T follicular helper cell (primary cell): ENCODE results near the gene NEDD4.
"Not testable (repeated sequence)": the region's sequence is repeated elsewhere in the genome, so short reads cannot be mapped to it uniquely, and the experiment has no call there.

Source experiments
- DNase-seq: peaks from one replicate; pipeline ENCODE4 v3.0.0-alpha.2; 2020; ENCODE audit warnings: low read depth

Gene NEDD4

DNA sequence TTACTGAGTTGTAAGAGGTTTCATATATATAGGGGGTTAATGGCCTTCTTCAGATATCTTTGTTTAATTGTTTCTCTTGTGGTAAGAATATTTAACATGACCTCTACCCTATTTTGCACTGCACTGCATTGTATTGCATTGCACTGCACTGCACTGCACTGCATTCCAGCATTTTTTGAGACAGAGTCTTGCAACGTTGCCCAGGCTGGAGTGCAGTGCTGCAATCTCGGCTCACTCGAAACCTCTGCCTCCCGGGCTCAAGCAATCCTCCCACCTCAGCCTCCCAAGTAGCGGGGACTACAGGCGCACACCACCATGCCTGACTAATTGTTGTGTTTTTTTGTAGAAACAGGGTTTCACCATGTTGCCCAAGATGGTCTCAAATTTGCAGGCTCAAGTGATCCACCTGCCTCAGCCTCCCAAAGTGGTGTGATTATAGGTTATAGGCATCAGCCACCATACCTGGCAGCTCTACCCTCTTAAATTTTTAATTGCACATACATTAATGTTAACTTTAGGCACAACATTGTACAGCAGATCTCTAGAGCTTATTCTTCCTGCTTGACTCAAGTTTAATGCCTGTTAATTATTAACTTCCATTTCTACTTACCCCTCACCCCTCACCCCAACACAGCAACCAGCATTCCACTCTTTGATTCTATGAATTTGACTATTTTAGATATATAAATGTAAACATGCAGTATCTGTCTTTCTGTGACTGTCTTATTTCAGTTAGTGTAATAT lies 38.4 kb downstream of the NEDD4 start:
- no peak for DNase-seq

DNA sequence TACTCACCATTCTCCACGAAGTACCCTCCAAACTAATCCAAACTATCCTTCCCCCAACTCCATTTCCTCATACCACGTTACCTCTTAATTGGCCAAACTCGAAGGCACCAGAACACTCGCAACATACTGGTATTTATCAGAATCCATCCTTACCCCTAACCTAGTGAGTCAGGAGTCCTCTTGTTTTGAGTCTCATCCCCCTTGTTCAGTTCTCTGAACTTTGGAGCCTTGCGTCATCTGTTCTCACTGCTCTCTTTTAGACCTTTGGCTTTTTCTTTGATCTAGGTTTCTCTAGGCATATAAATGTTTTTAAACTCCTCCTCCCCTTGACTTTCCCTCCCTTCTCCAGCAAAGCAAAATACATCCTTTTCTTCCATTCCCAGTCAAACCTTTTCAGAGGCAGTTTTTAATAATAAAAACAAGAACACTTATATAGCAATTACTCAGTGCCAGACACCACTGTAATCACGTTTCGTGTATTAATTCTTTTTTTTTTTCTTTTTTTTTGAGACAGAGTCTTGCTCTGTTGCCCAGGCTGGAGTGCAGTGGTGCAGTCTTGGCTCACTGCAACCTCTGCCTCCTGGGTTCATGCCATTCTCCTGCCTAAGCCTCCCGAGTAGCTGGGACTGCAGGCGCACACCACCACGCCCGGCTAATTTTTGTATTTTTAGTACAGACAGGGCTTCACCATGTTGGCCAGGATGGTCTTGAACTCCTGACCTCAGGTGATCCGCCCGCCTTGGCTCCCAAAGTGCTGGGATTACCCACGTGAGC lies 40.7 kb downstream of the NEDD4 start:
- not testable (repeated sequence) for DNase-seq

DNA sequence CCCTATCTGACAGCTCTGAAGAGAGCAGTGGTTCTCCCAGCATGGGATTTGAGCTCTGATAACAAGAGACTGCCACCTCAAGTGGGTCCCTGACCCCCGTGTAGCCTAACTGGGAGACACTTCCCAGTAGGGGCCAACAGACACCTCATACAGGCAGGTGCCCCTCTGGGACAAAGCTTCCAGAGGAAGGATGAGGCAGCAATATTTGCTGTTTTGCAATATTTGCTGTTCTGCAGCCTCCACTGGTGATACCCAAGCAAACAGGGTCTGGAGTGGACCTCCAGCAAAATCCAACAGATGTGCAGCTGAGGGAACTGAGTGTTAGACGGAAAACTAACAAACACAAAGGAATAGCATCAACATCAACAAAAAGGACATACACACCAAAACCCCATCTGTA lies 48.8 kb downstream of the NEDD4 start:
- DNase-seq: not testable (repeated sequence)

DNA sequence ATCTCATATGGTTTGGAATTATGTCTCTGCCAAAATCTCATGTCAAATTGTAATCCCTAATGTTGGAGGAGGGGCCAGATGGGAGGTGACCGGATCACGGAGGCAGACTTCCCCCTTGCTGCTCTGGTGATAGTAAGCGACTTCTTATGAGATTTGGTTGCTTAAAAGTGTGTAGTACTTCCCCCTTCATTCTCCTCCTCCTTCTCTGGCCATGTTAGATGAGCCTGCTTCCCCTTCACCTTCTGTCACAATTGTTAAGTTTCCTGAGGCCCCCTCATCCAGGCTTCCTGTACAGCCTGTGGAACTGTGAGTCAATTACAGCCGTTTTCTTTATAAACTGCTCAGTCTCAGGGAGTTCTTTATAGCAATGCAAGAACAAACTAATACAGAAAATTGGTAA lies 51.1 kb downstream of the NEDD4 start:
- no peak for DNase-seq

DNA sequence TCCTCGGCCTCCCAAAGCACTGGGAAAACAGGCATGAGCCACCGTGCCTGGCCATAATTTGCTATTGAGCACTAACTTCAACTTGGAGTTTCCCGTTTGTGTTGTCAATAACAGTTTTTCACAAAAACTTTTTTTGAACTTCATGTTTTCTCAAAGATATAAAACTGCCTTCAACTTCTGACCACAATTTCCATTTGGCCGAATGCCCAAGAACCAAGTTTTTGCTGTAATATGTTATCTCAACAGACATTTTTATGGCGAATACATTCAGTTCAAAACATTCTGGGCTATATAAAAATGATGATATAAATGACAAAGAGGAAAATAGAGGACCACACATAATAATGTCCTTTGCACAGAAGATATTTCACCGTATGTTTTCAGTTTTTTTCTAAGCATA lies 56.4 kb downstream of the NEDD4 start:
- no peak for DNase-seq

DNA sequence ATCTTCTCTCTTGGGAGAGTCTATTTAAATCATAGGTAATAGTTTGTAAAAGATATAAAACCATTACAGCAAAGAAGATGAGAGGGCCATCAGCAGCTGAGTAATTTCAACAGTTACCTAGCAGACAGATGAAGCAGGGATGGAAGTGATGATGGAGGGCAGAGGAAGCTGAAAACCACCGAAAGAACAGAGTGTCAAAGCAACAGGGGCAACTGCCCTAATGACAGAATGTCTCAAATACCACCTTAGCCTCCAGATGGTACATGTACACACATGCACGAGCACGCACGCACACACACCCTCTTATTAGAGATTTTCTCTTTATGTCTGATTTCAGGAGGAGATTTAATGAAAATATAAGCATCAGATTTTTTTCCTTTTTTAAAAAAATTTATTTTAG lies 64.5 kb downstream of the NEDD4 start:
- DNase-seq: no peak

DNA sequence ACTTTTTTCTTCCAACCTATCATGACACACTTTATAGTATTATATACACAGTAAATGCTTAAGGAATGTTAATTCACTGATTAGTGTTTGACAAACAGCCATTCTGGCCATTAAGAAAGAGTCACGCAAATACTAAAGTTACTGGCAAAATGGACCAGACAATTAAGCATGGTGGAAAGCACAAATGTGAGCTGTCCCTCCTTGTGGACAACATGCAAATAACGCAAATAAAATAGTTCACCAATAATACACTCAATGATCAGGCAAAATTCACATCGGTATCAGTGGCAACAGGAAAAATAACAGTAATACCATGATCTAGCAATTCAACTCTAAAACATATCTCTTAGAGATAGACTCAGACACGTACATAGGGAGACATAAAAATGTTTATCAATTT lies 71.7 kb downstream of the NEDD4 start:
- no peak for DNase-seq

DNA sequence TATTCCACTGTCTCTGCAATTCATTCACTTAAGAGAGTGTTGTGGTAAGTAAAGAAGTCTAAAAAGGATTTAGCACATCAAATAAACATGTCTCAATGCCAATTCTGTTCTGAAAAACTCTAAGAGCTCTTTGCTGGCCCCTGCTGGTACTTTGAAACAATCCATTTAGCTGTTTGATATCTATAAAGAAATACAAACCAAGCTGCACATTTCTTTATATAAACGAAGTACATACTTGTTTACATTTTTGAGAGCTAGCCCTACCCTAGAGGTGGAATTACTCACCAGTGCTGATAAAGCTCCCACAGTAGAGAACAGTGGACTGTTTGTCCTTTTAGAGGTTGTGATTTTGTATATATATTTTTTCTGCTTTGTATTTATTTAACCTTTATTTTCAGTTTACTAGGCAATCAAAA lies 75.5 kb downstream of the NEDD4 start:
- no peak for DNase-seq

DNA sequence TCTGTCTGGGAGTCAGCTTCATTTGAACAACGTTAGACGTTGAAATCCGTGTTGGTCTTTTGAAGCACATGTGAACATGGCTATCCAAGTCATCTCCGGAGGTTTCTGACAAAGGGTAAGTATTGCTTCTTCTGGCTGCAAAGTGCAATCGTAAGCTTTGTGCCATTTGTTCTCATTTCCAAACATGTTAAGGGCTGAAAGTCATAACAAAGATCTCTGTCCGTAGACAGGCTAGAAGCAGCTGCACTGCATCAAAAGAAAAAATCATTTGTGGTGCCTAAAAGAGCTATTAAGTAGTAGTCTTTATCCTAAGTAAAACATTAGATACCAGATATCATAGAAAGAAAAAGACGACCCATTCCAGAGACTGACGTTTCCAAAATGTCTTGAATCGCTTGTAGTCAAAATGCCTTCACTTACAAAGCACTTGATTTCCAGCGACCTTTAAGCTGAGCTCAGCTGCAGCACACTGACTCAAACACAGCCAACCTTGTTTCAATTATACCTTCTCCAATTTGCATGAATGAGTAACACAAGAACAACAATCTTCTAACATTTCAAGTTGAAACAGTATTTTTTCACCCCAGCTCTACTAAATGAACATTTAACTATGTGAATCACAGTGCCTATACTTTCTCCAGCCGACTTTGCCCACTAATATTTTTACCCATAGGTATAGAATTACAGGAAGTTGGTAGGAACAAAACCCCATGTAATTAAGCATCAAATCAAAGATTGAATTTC lies 76.6 kb downstream of the NEDD4 start:
- no peak for DNase-seq

DNA sequence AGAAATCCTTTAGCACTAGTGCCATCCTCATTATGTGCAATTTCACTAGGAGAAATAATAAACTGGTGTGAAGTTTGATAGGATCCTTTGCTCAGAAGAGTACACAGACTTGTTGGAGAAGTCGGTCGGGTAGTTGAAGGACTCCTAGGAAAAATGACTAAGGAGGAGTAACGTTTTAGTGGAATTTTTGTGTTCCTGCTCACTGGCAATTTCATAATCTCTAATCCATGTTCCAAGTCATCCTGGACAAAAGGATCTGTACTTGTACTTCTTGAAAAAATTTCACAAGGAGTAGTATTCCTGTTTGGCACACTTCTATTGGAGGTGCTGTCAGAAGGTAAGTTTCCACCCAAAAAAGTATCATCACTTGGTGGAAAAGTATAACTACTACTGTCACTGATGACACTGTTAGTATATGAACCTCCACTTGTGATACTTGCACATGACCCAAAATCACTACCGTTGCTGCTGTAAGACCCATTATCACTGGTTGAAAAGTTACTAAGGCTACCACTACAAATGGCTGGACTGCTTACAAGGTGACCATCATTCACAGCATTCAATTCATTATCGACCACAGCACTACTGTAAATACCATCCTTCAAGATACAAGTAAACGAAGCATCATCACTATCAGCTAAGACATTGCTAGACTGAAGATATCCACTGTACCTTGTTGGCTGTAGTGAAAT lies 77.4 kb downstream of the NEDD4 start:
- DNase-seq: no peak

DNA sequence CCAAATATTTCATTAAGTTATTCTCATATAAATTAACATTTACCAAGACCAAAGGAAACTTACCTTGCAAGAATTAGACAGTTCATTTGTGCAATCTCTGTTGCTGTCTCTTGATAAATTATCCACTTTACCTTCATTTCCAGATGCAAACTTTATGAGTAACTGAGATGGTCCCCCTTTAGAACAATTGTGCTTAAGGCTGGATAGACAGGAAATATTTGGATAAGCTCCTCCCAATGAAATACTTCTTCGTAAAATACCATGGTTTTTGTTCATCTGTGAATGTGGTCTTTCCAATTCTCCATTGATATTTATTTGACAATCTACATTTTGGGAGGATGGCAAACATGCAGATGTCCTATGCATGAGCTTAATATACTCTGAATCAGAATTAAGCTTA lies 78.2 kb downstream of the NEDD4 start:
- DNase-seq: no peak

DNA sequence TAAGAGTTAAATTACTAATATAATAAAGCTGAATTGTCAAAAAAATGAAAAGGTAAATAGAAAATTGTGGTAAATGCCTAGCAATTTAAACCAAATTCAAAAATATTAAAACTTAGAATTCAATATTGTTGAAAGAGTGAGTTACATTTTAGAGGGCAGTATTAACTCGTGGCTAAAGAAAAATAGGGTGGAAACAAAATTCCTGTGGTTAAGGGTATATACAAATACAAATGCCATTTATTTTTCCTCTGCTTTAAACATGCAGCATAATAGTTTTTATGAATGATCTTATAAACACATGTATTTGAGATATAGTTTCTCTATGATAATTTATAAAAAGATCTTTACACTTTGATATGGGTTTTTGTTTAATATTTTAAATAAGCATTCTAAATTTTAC lies 79.0 kb downstream of the NEDD4 start:
- DNase-seq: no peak

DNA sequence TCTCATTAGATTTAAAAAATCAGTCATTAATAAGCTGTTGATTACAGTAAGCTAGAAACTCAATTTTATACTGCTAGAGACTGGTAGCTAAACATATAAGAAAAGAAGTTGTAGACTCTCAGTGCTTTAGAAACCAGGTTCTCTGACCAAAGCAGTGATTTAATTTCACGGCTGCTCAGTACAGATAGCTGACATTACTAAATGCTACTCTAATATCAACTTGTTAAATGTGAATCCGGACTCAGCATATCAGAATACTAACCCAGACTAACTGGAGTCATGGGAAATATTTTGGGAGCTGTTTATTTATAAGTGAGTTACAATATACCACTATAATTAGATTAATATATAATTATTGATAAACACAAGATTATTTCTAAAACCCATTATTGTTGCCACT lies 80.4 kb downstream of the NEDD4 start:
- DNase-seq: no peak

DNA sequence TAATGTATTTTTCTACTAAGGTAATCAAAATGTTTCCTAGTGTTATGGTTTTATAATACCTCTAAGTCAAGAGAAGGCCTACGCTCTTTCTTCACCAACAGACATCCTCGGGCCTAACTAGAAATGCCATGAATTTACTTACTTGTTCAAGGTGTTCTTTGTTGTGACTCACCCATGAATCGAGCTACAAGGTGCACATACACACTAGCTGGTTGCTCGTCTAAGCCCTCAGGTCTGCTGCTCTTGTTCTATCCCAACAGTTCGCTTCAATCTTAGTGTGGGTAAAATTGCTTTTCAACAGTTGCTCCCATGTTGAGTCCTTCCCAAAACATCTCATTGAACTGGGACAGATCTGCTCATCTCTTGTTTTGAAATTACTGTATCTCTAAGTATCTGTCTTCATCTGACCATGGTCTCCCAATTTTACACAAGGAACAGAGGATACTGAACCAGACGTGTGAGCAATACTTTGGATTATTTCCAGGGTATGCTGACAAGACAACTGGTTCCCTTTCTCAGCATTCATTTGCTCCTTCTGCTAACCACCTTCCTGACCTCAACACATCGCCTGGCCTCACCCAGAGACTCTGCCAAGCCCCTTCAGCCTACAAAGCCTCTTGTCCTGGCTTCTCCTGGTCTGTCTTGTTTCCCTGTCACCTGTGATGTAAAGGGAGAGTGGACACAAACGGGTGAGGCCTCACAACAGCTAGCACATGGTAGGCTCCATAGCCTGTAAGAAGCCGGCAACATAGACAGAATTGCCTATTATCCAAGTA lies 84.2 kb downstream of the NEDD4 start:
- no peak for DNase-seq

DNA sequence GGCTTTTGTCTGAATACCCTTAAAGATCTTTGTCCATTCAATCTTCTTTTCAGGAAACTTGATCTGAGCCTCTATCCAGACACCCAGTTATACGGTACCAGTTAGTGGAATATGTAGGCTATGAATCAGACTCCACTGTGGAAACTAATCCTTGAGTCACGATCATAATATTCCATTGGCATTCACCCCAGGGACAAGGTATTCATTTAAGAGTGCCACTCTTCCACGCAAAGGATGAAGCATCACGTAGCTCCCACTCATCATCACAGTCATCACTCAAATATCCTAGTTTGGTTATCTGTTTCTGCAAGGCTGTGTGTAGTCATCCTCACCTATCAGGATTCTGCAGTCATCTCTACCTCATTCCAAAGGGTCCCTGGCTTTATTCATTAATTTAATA lies 85.6 kb downstream of the NEDD4 start:
- DNase-seq: no peak

DNA sequence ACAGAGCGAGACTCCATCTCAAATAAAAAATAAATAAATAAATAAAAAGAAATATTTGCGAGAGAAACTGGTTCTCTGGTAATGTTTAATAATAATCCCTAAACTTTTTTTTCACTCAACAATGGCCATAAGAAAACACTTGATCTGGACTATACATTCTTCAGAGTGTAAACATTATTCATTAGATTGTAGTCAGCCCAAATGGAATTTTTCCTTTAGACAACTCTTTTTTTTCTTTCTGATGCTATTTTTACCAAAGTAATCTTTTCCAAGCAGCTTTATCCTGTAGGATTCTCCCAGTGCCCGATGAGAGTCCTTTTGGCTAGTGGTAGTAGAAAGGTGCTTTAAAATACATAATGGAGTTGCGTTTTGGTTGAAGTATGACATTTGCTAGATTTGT lies 90.4 kb downstream of the NEDD4 start:
- no peak for DNase-seq

DNA sequence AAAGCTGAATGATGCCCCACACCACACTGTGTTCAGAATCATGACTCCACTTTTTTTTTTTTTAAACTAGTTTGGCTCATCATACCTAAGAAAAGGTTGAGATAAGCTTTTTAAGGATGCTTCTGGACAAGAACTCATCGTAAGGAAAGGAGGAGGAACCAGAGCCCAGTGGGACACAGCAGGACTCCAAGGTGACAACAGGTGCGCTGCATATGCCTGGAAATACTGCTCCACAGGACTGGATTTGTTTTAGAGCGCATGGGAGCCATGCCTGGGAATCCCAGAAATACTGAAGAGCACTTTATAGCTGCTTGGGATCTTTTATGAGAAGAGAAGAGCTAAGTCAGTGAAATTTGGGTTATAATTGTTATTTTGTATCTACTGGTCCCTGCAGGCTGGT lies 93.4 kb downstream of the NEDD4 start:
- no peak for DNase-seq

DNA sequence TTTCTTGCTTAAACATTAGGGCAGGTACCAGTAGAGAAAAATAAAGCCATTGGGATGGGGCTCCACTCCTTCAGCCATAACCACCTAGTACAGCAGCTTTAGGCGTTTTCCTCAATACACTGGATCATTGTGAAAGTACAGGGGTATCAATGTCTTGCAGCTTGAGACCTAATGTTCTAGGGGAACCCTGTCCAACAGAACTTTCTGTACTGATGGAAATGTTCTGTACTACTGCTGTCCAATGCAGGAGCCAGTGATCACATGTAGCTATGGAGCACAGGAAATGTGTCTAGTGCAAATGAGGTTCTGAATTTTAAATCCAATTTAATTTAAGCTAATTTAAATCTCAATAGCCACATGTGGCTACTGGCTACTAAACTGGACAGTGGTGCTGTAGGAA lies 93.9 kb downstream of the NEDD4 start:
- no peak for DNase-seq

DNA sequence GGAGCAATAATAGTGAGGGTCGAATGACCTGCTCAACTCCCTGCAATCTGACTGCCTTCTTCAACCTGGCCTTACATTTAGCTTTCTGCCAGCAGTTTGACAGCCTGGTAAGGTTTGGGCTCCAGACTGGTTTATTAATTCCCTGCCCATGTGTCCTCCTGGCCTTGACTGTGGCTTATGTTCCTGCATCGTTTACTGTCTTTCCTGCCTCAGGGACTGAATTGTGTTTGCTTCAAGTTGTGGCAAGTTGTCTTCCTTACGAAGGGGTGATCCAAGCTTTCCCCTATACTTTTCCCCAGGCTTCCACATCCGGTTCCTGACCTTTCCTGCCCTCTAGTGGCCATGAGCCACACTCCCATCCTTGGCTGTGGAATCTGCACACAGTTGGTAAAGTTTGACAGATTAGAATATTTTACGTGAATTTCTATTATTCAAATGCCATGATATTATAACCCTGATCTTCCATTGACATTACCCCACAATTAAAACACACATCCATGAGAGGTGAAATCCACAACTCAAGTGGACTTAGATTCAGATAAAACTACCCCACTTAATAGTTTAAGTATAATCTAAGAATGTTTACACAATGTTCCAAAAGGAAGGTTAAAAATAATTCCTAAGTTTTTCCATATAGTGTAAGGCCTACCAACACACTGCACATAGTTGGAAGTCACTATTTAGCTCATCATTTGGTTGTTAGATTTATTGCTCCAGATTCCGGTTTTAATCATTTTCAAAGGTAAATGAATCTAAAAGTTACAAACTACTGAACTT lies 95.7 kb downstream of the NEDD4 start:
- no peak for DNase-seq

DNA sequence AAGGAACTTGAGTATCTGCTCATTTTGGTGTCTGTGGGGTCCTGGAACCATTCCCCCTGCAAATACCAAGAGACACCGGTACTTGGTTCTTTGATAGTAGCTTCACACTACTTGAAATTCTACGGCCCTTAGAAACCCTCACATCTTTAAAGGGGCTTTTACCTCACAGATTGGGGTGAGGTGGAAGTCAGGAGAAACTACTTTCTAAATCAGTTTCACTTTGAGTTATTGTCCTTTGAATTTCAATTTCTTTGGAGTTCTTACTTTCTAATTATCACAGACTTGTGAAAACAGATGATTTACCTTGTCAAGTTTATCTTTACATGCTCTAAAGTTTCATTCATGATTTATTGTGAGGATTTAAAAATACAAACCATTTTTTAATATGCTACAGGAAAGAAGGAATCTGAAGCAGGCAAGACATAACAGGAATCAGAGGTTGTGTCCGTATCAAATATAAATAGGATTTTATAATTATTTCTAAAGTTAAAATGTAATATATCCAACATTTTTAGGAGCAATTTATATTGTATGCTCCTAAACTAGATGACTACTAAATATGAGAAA lies 98.9 kb downstream of the NEDD4 start:
- DNase-seq: no peak
